Ovary (tissue), 9 donors: ENCODE data around the gene SFTPA2. TPM values are rescaled to one million over a fixed set of nuclear protein-coding genes. Genes with fewer than 3 reads are reported as not detected.
"Not testable (repeated sequence)": the region's sequence is repeated elsewhere in the genome, so short reads cannot be mapped to it uniquely, and the experiment has no call there.

Experiments
- DNase-seq, 5 donors: peaks; one replicate each; pipeline ENCODE4 v3.0.0-alpha.2; 2019 to 2020
- H3K27ac ChIP-seq, 2 donors: fragments of 200-600 bp; one replicate each; pipeline versions ENCODE4 v1.5.1 to v1.8.0; 2019 to 2022
- H3K27me3 ChIP-seq: fragments of 200-600 bp; one replicate; pipeline ENCODE4 v1.8.0; 2022
- H3K36me3 ChIP-seq: fragments of 200-600 bp; sonication (generic); one replicate; pipeline ENCODE4 v1.5.1; 2019
- H3K4me1 ChIP-seq: one replicate; pipeline ENCODE4 v1.8.1; 2013; ENCODE audit warnings: mild to moderate bottlenecking, moderate library complexity; ENCODE audit not compliant: insufficient read depth
- H3K4me3 ChIP-seq: fragments of 200-600 bp; sonication (generic); one replicate; pipeline ENCODE4 v1.5.1; 2017
- H3K9me3 ChIP-seq, 2 donors: fragments of 200-600 bp in 1 of 2; sonication (generic) in 1 of 2; one replicate each; pipeline versions ENCODE4 v1.5.1 to v1.8.1; 2013 to 2019; ENCODE audit warnings: mild to moderate bottlenecking in 1 of 2, moderate library complexity in 1 of 2
- EP300 ChIP-seq: sonication (generic); formaldehyde crosslinking; IDR thresholded peaks from one replicate; pipeline ENCODE4 v1.6.1; 2017; ENCODE audit warnings: antibody characterized with exemption
- POLR2A ChIP-seq: fragments of 450-650 bp; IDR thresholded peaks from one replicate; pipeline ENCODE4 v1.6.1; 2017; ENCODE audit warnings: antibody characterized with exemption, mild to moderate bottlenecking, moderate library complexity
- WGBS, 3 donors: extraction: QIAGEN DNeasy Blood & Tissue Kit in 1 of 3; methylation state at CpG; one replicate each; pipeline versions ENCODE4 v1.1.5 to v1.1.7; 2013 to 2017; 5-methylcytosine and 5-hydroxymethylcytosine counted together
- intact Hi-C, 4 donors: fragments of 100-400 bp; cut with DNase I; formaldehyde crosslinking; loops; one replicate each; pipeline versions ENCODE4 v1.11.0 to v1.15.1; 2022 to 2023
- polyA plus RNA-seq, 2 donors: library from polyadenylated mRNA; stranded (reverse); fragments of 200-250 nt in 1 of 2; fragments of 350-450 nt in 1 of 2; fragmentation: Illumina TruSeq in 1 of 2; extraction: RNeasy Lipid Tissue Mini Kit (QIAGEN cat#74804) in 1 of 2; gene quantifications; one replicate each; pipeline ENCODE4 v1.2.3, GENCODE V29; 2013 to 2014
- total RNA-seq, 7 donors: library from RNA; depleted of rRNA in 2 of 7; stranded (reverse); fragments of >200 nt in 2 of 7; fragmentation: NEBNext Ultra II Directional in 3 of 7; extraction: Animal tissue kit (Norgen Biotek cat#: 25700) in 3 of 7; gene quantifications; one replicate each; pipeline versions ENCODE4 v1.1.0 to v1.2.4, GENCODE V29; 2016 to 2023
- TF ChIP-seq, protein P1 (sequence below), 3 donors: fragments of 450-650 bp in 2 of 3; fragments of 200-600 bp in 1 of 3; IDR thresholded peaks; one replicate each; pipeline versions ENCODE4 v1.5.1 to v1.8.0; 2016 to 2022; ENCODE audit warnings: antibody characterized with exemption in 3 of 3, mild to moderate bottlenecking in 1 of 3
- donor health status: DM: no; HTN: no; CAD: no; lungs with moderate emphysema.
- donor health status: DM: no; HTN: no; CAD: no.
- donor health status: Bipolar disorder and iron deficiency.
- donor health status: DM: yes; HTN: yes; CAD: no.
- donor health status: DM: no; HTN: no; CAD: no.
- donor health status: DM: yes; HTN: yes; CAD: no.

The SFTPA2 gene
- total and polyA plus RNA-seq, 9 donors, result 0.04 to 9.1 (median 0.48) TPM; not detected in 2

DNA sequence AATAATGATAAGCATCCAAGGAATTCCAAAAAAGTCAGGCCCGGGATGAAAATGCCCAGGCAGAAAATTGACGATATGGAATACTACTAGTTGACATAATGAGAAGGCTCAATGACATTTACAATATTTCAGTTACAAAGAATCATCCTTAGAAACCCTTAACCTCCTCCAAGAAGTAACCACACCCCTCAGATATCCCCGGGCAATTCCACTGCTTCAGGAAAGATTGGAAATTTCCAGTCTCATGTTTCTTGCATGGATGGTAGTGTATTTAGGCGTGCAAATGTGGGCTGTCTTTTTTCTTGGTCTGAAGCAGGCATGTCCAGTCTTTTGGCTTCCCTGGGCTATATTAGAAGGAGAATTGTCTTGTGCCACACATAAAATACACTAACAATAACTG is 42.6 kb downstream of the SFTPA2 start:
- H3K27me3 ChIP-seq, intact Hi-C loops, H3K4me3 ChIP-seq, DNase-seq, H3K27ac ChIP-seq, H3K9me3 ChIP-seq, H3K36me3 ChIP-seq, H3K4me1 ChIP-seq: not testable (repeated sequence)
- 28 to 82% (median 50%) methylated on average over 1 to 3 of the region's 4 CpGs for WGBS, 3 donors

DNA sequence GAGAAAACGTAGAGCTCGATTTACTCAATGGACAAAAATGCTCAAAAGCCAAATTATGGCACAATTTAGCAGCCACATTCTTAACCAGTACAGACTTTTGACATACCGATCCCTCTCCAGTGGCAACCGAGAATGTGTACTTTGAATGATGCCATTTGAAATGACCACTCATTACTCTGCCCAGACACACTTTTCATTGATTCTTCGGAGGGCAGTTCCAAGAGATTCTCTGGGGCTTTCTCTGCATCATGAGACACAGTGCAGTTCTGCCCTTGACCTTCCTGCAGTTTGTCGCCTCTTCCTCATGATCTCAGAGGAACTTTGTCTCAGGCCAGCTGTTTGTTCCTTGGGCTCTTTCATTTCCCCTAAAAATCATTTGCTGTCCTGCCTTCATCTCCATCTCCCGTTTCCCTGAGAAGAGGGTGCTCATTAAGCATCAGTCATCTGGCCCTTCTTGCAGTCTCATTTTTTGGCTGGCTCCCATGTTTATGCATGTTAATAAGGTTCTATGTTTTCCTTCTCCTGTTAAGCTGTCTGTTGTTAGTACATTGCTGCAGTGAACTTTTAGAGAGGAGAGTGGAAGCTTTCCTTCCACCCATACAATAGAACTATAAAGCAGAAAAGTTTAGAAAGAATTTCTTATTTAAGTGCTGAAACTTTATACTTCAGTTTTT is 43.5 kb downstream of the SFTPA2 start:
- 43 to 51% (median 44%) methylated on average over 6 to 7 of the region's 7 CpGs for WGBS, 3 donors
- H3K4me1 ChIP-seq, intact Hi-C loops, H3K36me3 ChIP-seq, DNase-seq, H3K27me3 ChIP-seq, H3K9me3 ChIP-seq, H3K4me3 ChIP-seq, H3K27ac ChIP-seq: not testable (repeated sequence)

DNA sequence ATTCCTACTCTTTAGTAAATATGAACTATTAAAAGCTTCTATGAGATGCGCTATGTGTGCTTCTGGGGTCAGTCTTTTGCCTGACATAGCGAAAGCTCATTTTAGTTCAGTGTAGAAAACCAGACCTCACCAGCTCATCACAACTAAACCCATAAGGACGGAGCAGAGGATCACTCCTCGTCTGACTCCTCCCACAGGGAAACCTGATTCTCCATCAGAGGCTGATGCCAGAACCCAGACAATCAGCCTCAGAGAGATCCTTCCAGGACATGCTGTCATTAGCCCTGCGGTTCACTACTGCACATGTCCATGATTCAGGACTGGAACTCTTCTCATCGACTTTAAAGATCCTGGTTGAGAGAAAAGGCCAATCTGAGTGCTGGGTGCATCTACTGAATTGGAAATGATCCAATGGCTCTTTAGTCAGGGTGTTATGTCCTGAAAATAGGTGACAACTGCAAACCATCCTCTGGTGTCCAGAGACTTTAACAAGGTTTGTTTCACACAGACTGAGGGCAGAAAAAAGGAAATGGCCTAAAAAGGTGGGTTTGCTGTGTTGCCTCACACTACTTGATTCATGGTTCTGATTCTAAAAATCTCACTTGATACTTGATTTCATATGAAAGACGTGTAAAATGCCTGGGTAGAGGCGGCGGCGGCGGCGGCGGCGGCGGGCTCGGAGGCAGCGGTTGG is 48.2 kb downstream of the SFTPA2 start, which contains the start of gene EIF5AL1:
EIF5AL1 (plus strand) TSS at position 643 of the 693 bp plus-strand sequence. CDS start 117 bp downstream, outside the sequence.
- WGBS, 3 donors, result 76 to 91% (median 90%) methylated on average over 6 to 15 of the region's 17 CpGs

DNA sequence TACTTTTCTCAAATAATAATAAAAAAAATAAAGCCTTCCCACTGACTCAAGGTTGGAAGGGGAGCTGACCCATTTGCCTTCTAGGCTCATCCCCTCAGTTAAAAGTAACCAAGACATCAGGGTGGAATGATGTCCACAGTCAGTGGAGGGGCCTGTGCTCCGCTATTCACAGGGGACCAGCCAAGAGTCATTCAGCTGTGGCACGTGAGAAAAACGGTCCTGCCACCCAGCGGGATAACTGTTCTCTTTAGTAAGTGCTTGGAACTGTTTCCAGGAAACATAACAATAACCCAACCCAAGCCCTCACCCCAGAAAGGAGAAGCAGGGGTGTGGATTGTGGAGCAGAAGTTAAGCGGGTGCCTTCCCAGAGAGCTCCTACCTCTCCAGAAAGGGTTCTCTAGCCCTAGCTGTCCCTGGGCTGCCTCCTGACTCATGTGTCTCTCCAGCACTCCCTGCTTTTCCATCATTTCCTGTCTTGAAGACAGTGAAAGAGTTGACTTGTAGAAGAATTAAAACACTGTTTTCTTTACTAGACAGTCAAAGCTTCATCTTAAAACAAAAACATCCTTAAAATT is 50.2 kb downstream of the SFTPA2 start:
- H3K9me3 ChIP-seq, DNase-seq, intact Hi-C loops: not testable (repeated sequence)

More for the DNA sequence above, 48.2 kb downstream of the SFTPA2 start, which contains the start of gene EIF5AL1:
- H3K36me3 ChIP-seq, DNase-seq, H3K27ac ChIP-seq, H3K4me1 ChIP-seq, H3K4me3 ChIP-seq, H3K9me3 ChIP-seq, intact Hi-C loops, H3K27me3 ChIP-seq: not testable (repeated sequence)

DNA sequence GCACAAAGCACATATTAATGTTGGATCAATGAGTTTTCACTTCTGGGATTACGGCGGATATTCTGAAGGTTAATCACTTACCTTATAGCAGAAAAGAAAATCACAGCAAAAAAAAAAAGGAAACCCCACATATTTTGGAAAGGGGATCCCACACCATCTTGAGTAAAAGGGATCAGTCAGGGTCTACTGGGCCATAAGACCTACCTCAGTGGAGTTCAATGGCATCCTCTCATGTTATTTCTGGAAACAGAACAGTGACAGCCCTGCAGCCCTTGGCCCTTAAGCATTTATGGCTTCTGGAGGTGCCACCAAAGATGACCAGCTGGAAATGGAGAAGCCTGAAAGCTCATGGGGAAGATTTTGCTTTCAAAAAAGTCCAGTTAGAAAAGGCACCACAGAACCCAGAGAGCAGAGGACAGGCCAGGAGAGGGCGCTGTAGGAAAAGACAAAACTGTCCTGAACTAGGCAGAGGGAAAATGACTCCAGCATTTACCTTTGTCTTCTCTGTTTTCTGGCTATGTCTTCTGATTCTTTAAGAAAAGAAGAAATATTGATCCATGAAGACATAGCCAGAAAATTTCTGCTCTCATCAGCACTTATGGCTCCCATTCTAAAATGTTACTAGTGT is 50.8 kb downstream of the SFTPA2 start:
- H3K9me3 ChIP-seq, H3K4me1 ChIP-seq: not testable (repeated sequence)
- 98 to 100% (median 98%) methylated on average over 2 of the region's 3 CpGs for WGBS, 3 donors

More for the DNA sequence above, 50.2 kb downstream of the SFTPA2 start:
- not testable (repeated sequence) for H3K27me3 ChIP-seq, H3K36me3 ChIP-seq, H3K4me3 ChIP-seq, H3K27ac ChIP-seq, H3K4me1 ChIP-seq
- WGBS, 3 donors, result 64 to 82% (median 70%) methylated on average over 2 to 4 of the region's 5 CpGs

DNA sequence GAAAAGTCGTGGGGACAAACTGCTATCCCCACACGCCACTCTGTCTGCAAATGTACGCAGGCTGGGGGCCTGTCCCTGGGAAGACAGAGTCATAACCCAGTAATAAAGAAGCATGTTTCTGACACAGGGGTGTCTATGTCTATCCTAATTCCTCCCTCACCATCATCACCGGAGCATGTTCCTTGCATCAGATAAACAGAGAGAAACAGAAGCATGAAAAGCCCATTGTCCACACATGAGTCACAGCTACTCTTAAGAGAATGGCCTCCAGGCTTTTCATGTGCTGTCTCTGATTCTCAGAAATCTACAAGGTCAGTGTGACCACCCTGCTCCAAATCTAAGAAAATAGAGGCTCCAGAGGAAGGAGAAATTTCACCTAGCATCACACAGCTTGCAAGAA is 52.0 kb downstream of the SFTPA2 start:
- H3K4me1 ChIP-seq, H3K27me3 ChIP-seq, H3K4me3 ChIP-seq, intact Hi-C loops, DNase-seq, H3K36me3 ChIP-seq, H3K27ac ChIP-seq, H3K9me3 ChIP-seq: not testable (repeated sequence)
- 66 to 94% (median 84%) methylated on average over 3 to 4 of the region's 4 CpGs for WGBS, 3 donors

More for the DNA sequence above, 50.8 kb downstream of the SFTPA2 start:
- H3K27ac ChIP-seq, H3K27me3 ChIP-seq, intact Hi-C loops, H3K4me3 ChIP-seq, H3K36me3 ChIP-seq, DNase-seq: not testable (repeated sequence)

DNA sequence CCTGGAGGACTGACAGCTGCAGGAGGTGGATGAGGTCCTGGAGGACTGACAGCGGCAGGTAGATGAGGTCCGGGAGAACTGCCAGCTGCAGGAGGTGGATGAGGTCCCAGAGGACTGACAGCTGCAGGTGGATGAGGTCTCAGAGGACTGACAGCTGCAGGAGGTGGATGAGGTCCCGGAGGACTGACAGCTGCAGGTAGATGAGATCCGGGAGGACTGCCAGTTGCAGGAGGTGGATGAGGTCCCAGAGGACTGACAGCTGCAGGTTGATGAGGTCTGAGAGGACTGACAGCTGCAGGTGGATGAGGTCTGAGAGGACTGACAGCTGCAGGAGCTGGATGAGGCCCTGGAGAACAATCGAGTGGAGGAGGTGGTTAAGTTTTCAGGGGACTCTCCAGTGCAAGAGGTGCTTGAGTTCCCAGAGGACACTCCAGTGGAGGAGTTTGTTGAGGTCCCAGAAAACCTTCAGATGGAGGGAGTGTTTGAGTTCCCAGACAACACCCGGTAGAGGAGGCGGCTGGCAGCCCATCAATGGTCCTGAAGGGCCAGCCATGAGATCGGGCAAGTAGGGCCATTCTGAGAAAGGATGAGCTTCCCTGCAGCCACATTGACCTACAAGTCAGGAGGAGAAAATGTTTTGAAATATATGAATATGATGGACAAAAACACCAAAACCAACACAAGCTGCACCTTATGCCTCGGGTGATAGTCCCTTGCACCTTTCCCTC is 52.6 kb downstream of the SFTPA2 start:
- intact Hi-C loops, result no loop called here
- H3K27ac ChIP-seq, result no peak overlapping the region
- H3K4me3 ChIP-seq, result no peak overlapping the region
- no peaks in the 10 kb centered on the region for H3K27me3 ChIP-seq
- no peaks in the 10 kb centered on the region for H3K36me3 ChIP-seq
- 76 to 81% (median 78%) methylated on average over 9 of the region's 9 CpGs for WGBS, 3 donors
- no peaks in the 10 kb centered on the region for H3K9me3 ChIP-seq
- DNase-seq, result no peak
- no peaks in the 10 kb centered on the region for H3K4me1 ChIP-seq
- TF ChIP-seq POLR2A, result no peak
- TF ChIP-seq EP300, result no peak
- TF ChIP-seq, protein P1, sequence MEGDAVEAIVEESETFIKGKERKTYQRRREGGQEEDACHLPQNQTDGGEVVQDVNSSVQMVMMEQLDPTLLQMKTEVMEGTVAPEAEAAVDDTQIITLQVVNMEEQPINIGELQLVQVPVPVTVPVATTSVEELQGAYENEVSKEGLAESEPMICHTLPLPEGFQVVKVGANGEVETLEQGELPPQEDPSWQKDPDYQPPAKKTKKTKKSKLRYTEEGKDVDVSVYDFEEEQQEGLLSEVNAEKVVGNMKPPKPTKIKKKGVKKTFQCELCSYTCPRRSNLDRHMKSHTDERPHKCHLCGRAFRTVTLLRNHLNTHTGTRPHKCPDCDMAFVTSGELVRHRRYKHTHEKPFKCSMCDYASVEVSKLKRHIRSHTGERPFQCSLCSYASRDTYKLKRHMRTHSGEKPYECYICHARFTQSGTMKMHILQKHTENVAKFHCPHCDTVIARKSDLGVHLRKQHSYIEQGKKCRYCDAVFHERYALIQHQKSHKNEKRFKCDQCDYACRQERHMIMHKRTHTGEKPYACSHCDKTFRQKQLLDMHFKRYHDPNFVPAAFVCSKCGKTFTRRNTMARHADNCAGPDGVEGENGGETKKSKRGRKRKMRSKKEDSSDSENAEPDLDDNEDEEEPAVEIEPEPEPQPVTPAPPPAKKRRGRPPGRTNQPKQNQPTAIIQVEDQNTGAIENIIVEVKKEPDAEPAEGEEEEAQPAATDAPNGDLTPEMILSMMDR (IDR thresholded peaks at IDR 0.05), result no peak
